Neural progenitor cell (in vitro differentiated cells): ENCODE results near the gene TRRAP.

Source experiments
- CTCF ChIP-seq: fragments of 200-600 bp; sonication (generic); IDR thresholded peaks from 2 replicates; pipeline ENCODE4 v1.5.1; 2017; ENCODE audit warnings: antibody characterized with exemption, mild to moderate bottlenecking
- EZH2 ChIP-seq: fragments of 200-600 bp; sonication (generic); IDR thresholded peaks from 2 replicates; pipeline ENCODE4 v1.6.1; 2017; ENCODE audit warnings: antibody characterized with exemption, mild to moderate bottlenecking, moderate library complexity
- EZH2phosphoT487 ChIP-seq: fragments of 200-600 bp; sonication (generic); IDR thresholded peaks from 2 replicates; pipeline ENCODE4 v1.6.1; 2017; ENCODE audit warnings: antibody characterized with exemption

- no peak for TF ChIP-seq CTCF
- no peak for TF ChIP-seq EZH2phosphoT487
- no peak for TF ChIP-seq EZH2
Measured at GRCh38 chr7:99004781-99005500, 126.6 kb downstream of the TRRAP start.
